ENCODE results near the gene GNGT1.

GNGT1 gene

DNA sequence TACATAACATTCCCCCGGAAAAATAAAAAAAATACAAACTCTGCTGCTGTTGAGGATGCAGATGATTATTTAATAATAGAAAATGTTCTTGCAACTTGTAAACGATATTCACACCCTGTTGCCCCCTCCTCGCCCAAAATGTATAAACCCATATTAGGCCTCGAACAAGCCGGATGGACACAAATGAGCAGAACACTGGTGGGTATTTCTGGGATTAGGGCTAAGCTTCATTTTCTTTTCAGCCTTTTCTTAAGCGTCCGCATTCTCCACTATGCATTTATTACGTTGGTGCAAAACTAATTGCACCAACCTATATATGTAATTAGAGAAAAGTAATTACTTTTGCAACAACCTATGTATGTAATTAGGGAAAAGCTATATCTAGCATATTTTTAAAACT, 14.8 kb downstream of the GNGT1 start:
- DNase-seq (ENCODE audit: low spot score) (no peak), ATAC-seq (ENCODE audit: low read depth) (no peak)
- Histone ChIP-seq H3K36me3 (ENCODE audit: low read depth) (no peaks in the 10 kb centered on the region), H3K9me3 (ENCODE audit: severe bottlenecking) (no peaks in the 10 kb centered on the region), H3K27me3 (ENCODE audit: insufficient read depth, poor library complexity, severe bottlenecking) (no peaks in the 10 kb centered on the region), H3K4me1 (ENCODE audit: insufficient read depth, poor library complexity, severe bottlenecking) (peaks cover 12% of the 10 kb centered on the region), H3K4me3 (ENCODE audit: severe bottlenecking) (peak overlapping the region; percentile 45), H3K27ac (ENCODE audit: poor library complexity, severe bottlenecking) (peak overlapping the region; percentile 20)
- no peak for TF ChIP-seq CTCF (IDR thresholded peaks at IDR 0.05; ENCODE audit: poor library complexity, severe bottlenecking)

DNA sequence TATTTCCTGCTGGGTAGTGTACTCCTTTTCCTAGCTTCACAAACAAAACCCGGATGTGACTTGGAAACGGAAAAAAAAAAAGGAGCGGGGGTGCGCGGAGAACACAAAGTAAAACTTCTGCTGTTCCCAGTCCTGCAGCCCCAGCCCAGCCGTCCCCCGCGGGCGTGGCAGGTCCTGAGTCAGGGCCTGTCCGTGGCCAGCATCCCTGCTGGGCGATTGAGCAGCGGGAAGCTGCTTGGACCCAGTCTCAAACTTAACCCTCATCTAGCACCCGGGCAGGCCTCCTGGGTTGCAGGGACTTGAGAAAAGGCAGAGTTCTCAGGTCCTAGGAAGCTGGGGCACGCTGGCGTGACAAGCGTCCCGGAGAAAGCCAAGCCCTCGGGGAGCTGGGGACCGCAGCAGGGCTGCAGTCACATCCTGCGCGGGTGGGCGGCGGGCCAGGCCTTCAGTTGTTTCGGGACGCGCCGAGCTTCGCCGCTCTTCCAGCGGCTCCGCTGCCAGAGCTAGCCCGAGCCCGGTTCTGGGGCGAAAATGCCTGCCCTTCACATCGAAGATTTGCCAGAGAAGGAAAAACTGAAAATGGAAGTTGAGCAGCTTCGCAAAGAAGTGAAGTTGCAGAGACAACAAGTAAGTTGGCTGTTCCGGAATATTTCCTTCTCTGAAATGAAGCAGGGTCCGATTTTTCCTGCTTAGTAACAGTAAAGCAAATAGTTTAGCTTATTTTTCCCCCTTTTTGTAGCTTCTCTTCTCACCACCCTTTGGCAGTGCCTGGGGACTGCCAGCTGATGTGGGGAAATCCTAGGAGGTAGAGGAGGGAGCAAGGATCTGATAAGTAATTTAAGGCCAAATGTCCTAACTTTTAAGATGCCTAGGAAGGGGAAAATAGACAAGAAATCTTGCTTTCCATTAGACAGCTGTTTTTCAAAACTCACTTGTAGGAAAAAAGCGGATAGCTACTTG, 15.5 kb downstream of the GNGT1 start, which contains the start of gene GNG11:
Gene GNG11 (plus strand): TSS at position 129 of the 960 bp plus-strand sequence. CDS start 403 bp downstream, at position 532.
- peak; percentile 92 for ATAC-seq (ENCODE audit: low read depth)
- no peak for TF ChIP-seq CTCF (IDR thresholded peaks at IDR 0.05; ENCODE audit: poor library complexity, severe bottlenecking)
- H3K27me3 ChIP-seq (ENCODE audit: insufficient read depth, poor library complexity, severe bottlenecking), result no peaks in the 10 kb centered on the region
- H3K4me3 ChIP-seq (ENCODE audit: severe bottlenecking), result peak within 1 kb of the TSS; percentile 45
- peak within 1 kb of the TSS; percentile 20 for H3K27ac ChIP-seq (ENCODE audit: poor library complexity, severe bottlenecking)
- peaks cover 12% of the 10 kb centered on the region for H3K4me1 ChIP-seq (ENCODE audit: insufficient read depth, poor library complexity, severe bottlenecking)
- no peaks in the 10 kb centered on the region for H3K36me3 ChIP-seq (ENCODE audit: low read depth)
- peak; percentile 58 for DNase-seq (ENCODE audit: low spot score)
- H3K9me3 ChIP-seq (ENCODE audit: severe bottlenecking), result no peaks in the 10 kb centered on the region

DNA sequence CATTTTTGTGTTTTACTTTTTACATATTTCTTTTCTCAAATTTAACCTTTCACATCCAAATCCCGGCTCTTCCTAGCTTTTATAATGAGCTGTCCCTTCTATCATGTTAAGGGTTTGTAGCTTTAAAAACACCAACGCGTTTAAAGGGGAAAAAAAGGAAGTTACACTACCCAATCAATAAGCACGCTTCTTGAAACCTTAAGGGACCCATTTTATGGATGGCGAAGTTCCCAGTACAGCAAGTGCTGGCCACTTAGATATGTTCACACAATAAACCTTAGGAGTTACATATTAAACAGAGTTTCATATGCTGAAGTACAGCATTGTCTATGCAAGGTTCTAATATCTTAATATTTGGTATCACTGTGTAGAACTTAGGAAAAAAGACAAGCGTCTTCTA, 16.9 kb downstream of the GNGT1 start:
- Histone ChIP-seq H3K27ac (ENCODE audit: poor library complexity, severe bottlenecking) (no peak overlapping the region), H3K4me1 (ENCODE audit: insufficient read depth, poor library complexity, severe bottlenecking) (peaks cover 12% of the 10 kb centered on the region), H3K36me3 (ENCODE audit: low read depth) (no peaks in the 10 kb centered on the region), H3K27me3 (ENCODE audit: insufficient read depth, poor library complexity, severe bottlenecking) (no peaks in the 10 kb centered on the region), H3K4me3 (ENCODE audit: severe bottlenecking) (no peak overlapping the region), H3K9me3 (ENCODE audit: severe bottlenecking) (no peaks in the 10 kb centered on the region)
- TF ChIP-seq CTCF (IDR thresholded peaks at IDR 0.05; ENCODE audit: poor library complexity, severe bottlenecking), result no peak
- DNase-seq (ENCODE audit: low spot score) (no peak), ATAC-seq (ENCODE audit: low read depth) (no peak)

DNA sequence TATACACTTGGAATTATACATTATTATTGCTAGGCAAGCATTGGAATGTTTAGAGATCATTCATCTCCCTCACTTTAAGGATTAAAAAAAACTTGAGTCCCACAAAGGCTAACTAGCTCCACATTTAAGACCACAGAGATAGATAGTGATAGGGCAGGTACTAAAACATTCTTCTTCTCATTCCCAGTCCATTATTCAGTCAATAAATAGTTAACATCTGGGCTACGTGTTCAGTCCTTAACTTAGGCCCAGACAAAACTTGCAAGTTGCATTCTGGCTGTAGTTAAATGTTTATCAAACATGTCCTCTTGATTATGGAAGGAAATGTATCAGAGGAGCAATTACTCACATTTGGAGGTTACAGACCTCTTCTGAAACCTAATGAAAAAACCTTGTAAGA, 17.6 kb downstream of the GNGT1 start:
- H3K4me3 ChIP-seq (ENCODE audit: severe bottlenecking), result no peak overlapping the region
- DNase-seq (ENCODE audit: low spot score) (no peak), ATAC-seq (ENCODE audit: low read depth) (no peak)
- H3K27me3 ChIP-seq (ENCODE audit: insufficient read depth, poor library complexity, severe bottlenecking), result no peaks in the 10 kb centered on the region
- peaks cover 12% of the 10 kb centered on the region for H3K4me1 ChIP-seq (ENCODE audit: insufficient read depth, poor library complexity, severe bottlenecking)
- no peak overlapping the region for H3K27ac ChIP-seq (ENCODE audit: poor library complexity, severe bottlenecking)
- H3K9me3 ChIP-seq (ENCODE audit: severe bottlenecking), result no peaks in the 10 kb centered on the region
- H3K36me3 ChIP-seq (ENCODE audit: low read depth), result no peaks in the 10 kb centered on the region
- TF ChIP-seq CTCF (IDR thresholded peaks at IDR 0.05; ENCODE audit: poor library complexity, severe bottlenecking), result no peak

DNA sequence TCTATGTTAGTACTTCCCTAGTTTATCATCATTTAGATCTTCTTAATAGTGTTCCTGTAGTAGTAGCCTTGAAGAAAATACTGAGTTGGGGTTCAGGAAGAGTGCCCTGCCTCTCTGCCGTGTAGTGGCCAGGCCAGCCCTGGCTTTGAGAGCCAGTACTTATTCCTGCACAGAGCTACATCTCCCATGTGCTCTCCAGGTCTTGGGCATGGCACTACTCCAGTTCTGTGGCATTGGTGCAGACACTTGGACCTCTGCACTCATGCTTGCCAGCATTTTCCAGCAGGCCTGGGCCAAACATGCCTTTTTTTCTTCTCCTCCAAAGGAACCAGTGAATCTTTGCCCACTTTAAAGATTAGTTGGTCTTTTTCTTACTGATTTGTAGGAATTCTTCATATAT, 20.4 kb downstream of the GNGT1 start:
- ATAC-seq (ENCODE audit: low read depth) (no peak), DNase-seq (ENCODE audit: low spot score) (no peak)
- Histone ChIP-seq H3K9me3 (ENCODE audit: severe bottlenecking) (no peaks in the 10 kb centered on the region), H3K36me3 (ENCODE audit: low read depth) (no peaks in the 10 kb centered on the region), H3K4me3 (ENCODE audit: severe bottlenecking) (no peak overlapping the region), H3K27ac (ENCODE audit: poor library complexity, severe bottlenecking) (no peak overlapping the region), H3K27me3 (ENCODE audit: insufficient read depth, poor library complexity, severe bottlenecking) (no peaks in the 10 kb centered on the region), H3K4me1 (ENCODE audit: insufficient read depth, poor library complexity, severe bottlenecking) (peaks cover 5% of the 10 kb centered on the region)
- no peak for TF ChIP-seq CTCF (IDR thresholded peaks at IDR 0.05; ENCODE audit: poor library complexity, severe bottlenecking)
